ENCODE measurements around the gene SLC17A2. TPM values are rescaled to one million over a fixed set of nuclear protein-coding genes. Genes with fewer than 3 reads are reported as not detected.

The SLC17A2 gene
- total and polyA plus RNA-seq, 2 of the 4 experiments (the other 2 are of a cell fraction) = not detected

GRCh38 chr6:25944688-25945574, 14.4 kb upstream of the SLC17A2 start:
- dilution Hi-C loops (cut with HindIII; ENCODE audit: low sequenced_read_pairs, unreplicated experiment) (no loop called here), intact Hi-C loops (cut with micrococcal nuclease) (no loop called here), in situ Hi-C loops (cut with MboI; ENCODE audit: low sequenced_read_pairs) (no loop called here)
- Histone ChIP-seq H3K23ac (ENCODE audit: low read depth, low read length) (no peak overlapping the region), H3K9me3 (ENCODE audit: control insufficient read depth, insufficient read depth, low read length) (no peaks in the 10 kb centered on the region), H2AK5ac (ENCODE audit: low read depth, low read length) (no peak overlapping the region), H3K14ac (replicated peaks; ENCODE audit: low read depth, low read length) (no peak overlapping the region), H4K5ac (ENCODE audit: low read depth, low read length) (no peak overlapping the region), H3K4ac (ENCODE audit: low read depth, low read length) (no peak overlapping the region), H4K20me1 (ENCODE audit: insufficient read depth, low read length) (no peaks in the 10 kb centered on the region), H2BK120ac (ENCODE audit: low read depth, low read length) (no peak overlapping the region), H4K8ac (ENCODE audit: low read depth in 2 of 2, low read length in 2 of 2) (no peak overlapping the region), H4K91ac (ENCODE audit: insufficient read depth, low read depth, low read length) (no peak overlapping the region), H2AFZ (replicated peaks; ENCODE audit: low read length, poor library complexity) (no peak overlapping the region), H3K79me1 (ENCODE audit: low read depth in 1 of 2, low read length in 2 of 2) (no peaks in the 10 kb centered on the region), H3K56ac (ENCODE audit: extremely low read depth, insufficient read depth, low read length) (no peak overlapping the region), H2BK20ac (ENCODE audit: low read depth, low read length) (no peak overlapping the region), H3K36me3 (ENCODE audit: control insufficient read depth, insufficient read depth, low read length) (no peaks in the 10 kb centered on the region), H3K4me3 (ENCODE audit: insufficient read depth, low read depth, low read length) (no peak overlapping the region), H3K27ac (ENCODE audit: insufficient read depth, low read length) (no peak overlapping the region), H3K9me1 (ENCODE audit: insufficient read depth, low read length) (no peaks in the 10 kb centered on the region), H3K9ac (ENCODE audit: low read depth, low read length) (no peak overlapping the region), H3K18ac (ENCODE audit: low read depth, low read length) (no peak overlapping the region), H3K27me3 (ENCODE audit: control insufficient read depth, insufficient read depth, low read length) (no peaks in the 10 kb centered on the region), H3K4me2 (ENCODE audit: low read depth, low read length) (no peak overlapping the region), H2BK15ac (ENCODE audit: low read depth, low read length) (no peak overlapping the region), H3K4me1 (ENCODE audit: control insufficient read depth, insufficient read depth, low read length) (no peaks in the 10 kb centered on the region), H2BK5ac (ENCODE audit: low read depth, low read length, poor library complexity, severe bottlenecking) (no peak overlapping the region), H2AK9ac (replicated peaks; ENCODE audit: low read depth, low read length, poor library complexity) (no peak overlapping the region)
- DNase-seq (no peak), ATAC-seq (ENCODE audit: low read depth) (no peak)
- WGBS, 2 experiments (ENCODE audit: extremely low coverage in 2 of 2, insufficient read length in 1 of 2) = no CpG with 5 or more reads among the region's 8 CpGs
- CTCF ChIA-PET = interaction anchor here (0.9 to 1.0 kb wide), 2 partner anchors 10 to 17 kb away, joined by 3 read pairs; partner anchors contain the start of gene TRIM38
- POLR2A ChIA-PET (ENCODE audit: unreplicated experiment) = no interaction called here
- BruUV-seq (replicated peaks) = no TSS peak
- TF ChIP-seq MAFK (IDR thresholded peaks at IDR 0.05; ENCODE audit: low read depth, low read length) (no peak), FOS (IDR thresholded peaks at IDR 0.05; ENCODE audit: low read depth, low read length) (no peak), USF2 (IDR thresholded peaks at IDR 0.05; ENCODE audit: low read depth, low read length) (no peak), CEBPB (IDR thresholded peaks at IDR 0.05; ENCODE audit: low read depth, low read length) (peak; percentile 66)

Measured in IMR-90 (cell line).